Measurements from ENCODE around the gene MAD1L1. TPM values are rescaled to one million over a fixed set of nuclear protein-coding genes. Genes with fewer than 3 reads are reported as not detected.
"Not testable (repeated sequence)": the region's sequence is repeated elsewhere in the genome, so short reads cannot be mapped to it uniquely, and the experiment has no call there.

Gene MAD1L1
- total RNA-seq, 1 experiment from 2014 or later = 78.6 TPM

DNA sequence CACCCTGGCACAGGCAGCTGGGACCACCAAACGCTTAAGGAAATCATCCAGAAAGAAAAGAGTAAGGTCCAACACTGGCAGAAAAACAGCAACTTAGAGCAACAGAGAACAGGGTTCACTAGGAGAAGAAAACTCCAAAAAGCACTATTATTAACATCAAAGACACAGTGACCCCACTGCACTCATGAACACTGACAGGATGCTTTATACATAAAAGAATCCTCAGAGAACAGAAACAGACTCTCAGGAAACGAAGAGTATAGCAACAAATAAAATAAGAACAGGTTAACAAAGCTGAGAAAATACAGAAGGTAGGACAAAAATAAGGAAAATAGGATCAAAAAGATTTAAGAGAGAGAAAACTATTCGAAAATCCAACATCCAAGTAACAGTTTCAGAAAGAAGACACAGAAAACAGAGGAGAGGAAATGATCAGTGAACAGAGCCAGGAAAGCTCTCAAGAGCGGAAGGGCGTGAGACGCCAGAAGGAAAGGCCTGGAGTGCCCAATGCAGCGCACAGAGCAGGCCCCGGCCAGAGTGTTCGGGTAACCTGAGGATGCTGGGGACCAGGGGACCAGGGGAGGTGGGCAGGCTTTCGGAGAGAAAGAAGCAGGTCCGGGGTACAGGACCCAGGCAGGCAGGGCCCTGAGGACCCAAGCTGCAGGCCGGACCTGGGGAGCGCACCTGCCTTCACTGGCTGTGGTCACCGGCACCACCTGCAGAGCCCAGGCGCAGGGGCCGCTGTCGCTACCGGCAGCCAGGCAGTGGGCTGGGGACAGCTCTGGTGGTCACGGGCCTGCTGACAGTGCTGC is 258.2 kb downstream of the MAD1L1 start:
- DNase-seq (ENCODE audit: low read depth) = no peak

DNA sequence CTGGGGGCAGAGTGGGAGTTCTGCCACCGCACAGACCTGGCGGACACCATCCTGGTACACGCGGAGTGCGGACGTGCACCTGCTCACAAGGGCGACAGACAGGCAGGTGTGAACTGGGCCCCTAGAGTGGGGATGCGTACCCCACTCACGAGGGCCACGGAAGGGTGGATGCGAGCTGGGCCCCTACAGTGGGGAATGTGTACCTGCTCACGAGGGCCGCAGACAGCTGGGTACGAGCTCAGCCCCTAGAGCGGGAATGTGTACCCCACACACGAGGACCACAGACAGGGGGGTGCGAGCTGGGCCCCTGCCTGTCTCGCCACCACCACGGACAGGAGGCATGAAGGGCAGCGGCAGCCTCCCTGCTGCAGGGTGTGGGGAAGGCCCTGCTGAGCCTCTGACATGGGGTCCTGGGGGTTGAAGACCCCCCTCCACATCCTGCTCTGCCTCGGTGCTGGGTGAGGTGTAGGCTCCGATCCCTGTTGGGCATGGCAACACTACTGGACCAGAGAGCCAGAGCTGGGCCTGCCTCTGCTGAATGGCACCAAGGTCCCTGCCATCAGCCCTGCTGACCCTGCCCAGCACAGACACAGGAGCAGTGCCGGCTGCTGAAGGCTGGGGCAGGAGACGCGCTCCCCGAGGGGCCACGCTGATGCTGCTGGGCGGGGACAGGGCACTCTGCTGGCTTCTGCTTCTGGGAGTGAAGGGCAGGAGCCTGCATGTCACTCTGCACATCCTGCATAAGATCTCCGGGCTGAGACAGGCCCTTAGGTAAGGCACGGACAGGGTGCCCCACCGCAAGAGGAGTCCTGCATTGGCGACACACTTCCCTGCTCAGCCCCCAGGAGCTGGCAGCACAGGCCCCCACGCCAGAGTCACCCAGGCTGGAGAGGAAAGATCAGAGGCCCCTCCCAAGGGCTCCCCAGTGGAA is 259.2 kb downstream of the MAD1L1 start:
- no peak for DNase-seq (ENCODE audit: low read depth)

DNA sequence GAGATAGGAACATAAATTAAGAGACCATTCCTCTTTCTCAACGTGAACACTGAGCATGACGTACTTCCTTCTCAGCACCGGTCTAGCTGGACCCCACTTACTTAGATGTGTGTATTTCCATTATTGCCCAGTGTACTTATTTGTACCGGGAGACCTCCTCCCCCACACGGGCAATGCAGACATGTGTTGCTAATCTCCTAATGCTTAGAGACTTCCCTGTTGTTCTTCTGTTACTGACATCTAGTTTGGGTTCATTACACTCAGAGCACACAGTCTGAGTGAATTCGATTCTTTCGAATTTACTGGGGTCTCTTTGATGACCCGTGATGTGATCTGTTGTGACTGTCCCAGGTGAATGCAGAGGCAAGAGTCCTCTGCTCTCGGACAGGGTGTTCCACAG is 260.0 kb downstream of the MAD1L1 start:
- DNase-seq (ENCODE audit: low read depth) = no peak

- DNase-seq (ENCODE audit: low read depth) = no peak
Observed at GRCh38 chr7:1971946-1972654, 260.6 kb downstream of the MAD1L1 start.

- no peak for DNase-seq (ENCODE audit: low read depth)
Observed at GRCh38 chr7:1970895-1971294, 261.9 kb downstream of the MAD1L1 start.

DNA sequence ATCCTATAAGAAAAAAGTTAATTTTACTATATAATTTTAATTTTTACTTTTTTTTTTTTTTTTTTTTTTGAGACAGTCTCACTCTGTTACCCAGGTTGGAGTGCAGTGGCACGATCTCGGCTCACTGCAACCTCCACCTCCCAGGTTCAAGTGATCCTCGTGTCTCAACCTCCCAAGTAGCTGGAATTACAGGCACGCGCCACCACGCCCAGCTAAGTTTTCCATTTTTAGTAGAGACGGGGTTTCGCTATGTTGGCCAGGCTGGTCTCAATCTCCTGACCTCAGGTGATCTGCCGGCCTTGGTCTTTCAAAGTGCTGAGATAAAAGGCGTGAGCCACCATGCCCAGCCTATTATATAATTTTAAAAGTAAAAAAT is 262.5 kb downstream of the MAD1L1 start:
- not testable (repeated sequence) for DNase-seq (ENCODE audit: low read depth)

DNA sequence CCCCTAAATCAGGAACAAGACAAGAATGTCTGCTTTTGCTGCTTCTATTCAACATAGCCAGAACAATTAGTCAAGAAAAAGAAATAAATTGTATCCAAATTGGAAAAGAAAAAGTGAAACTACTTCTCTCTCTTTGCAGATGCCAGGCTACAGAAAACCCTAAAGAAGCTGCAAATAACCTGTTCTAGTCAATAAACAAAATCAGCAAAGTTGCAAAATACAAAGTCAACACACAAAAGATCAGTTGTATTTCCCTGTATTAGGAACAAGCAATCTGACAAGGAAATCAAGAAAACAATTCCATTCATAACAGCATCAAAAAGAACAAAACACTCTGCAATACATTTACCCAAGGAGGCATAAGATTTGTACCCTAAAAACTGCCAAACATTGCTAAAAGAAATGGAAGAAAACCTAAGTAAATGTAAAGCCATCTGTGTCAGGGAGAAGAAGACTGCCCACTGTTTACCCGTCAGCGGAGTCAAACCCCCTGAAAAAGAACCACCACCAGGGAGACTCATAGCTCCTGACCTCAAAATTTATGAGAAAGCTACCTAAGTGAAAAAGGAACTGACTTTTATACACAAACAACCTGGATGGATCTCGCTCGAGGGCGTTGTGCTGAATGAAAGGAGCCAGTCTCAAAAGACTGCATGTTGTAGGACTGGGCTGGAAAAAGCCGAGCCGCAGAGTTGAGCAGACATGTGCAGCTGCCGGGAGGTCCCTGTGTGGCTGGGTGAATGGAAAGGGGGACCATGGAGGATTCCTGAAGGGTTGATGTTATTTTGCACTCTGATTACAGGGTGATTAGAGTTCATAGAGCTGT is 263.1 kb downstream of the MAD1L1 start:
- no peak for DNase-seq (ENCODE audit: low read depth)

DNA sequence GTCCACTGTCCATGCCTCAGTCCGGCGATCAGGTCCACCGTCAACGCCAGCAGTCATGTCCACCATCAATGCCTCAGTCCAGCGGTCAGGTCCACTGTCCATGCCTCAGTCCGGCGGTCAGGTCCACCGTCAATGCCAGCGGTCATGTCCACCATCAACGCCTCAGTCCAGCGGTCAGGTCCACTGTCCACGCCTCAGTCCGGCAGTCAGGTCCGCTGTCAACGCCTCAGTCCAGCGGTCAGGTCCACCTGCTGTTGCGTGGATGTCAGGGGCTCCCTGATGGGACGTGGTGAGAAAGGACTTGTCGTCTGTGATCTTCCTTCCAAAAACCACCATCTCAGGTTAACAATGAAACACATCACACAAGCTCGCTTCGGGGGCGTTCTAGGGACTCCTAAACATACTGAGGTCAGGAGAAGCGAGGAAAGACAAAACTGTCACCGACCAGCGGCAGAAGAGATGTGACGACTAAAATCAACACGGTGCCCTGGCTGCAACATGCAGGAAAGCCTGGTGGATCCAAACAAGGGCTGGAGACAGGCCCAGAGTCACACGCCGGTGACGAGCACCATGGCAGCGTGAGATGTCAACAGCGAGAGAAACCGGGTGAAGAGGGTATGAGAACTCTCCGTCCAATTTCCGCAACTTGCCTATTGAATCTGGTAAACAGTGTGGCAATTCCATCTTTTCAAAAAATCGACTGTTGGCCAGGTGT is 264.2 kb downstream of the MAD1L1 start:
- no peak for DNase-seq (ENCODE audit: low read depth)

DNA sequence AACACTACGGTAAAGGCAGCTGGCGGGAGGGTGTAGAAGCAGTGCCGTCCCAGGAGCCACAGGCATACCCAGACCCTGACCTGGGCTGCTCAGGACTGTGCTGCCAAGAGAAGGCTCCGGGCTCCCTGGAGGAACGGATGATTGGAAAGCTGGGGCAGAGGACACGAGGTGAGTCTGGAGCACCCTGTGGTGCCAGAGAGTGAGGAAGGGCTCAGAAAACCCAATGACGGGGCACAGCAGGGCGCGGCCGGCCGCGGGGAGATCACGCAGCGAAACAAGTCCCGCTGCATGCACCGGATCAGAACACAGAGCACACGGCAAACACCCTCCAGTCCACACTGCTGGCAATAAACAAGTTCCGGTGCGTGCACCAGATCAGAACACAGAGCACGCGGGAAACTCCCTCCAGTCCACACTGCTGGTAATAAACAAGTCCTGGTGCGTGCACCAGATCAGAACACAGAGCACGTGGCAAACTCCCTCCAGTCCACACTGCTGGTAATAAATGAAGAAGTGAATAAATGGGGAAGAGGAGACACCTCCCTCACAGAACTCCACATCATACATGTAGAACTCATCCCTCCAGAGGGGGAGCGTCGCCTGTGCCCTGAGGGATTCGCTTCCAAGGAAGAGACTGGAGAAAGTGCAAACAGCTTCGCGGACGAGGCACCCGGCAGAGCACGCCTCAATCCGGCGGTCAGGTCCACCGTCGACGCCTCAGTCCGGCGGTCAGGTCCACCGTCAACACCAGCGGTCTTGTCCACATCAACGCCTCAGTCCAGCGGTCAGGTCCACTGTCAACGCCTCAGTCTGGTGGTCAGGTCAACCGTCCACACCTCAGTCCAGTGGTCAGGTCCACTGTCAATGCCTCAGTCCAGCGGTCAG is 265.0 kb downstream of the MAD1L1 start:
- DNase-seq (ENCODE audit: low read depth) = no peak

- DNase-seq (ENCODE audit: low read depth) = no peak
Observed at GRCh38 chr7:1966631-1967200, 266.0 kb downstream of the MAD1L1 start.

- no peak for DNase-seq (ENCODE audit: low read depth)
Observed at GRCh38 chr7:1965579-1966294, 267.0 kb downstream of the MAD1L1 start.

- no peak for DNase-seq (ENCODE audit: low read depth)
Observed at GRCh38 chr7:1964913-1965578, 267.7 kb downstream of the MAD1L1 start.

- DNase-seq (ENCODE audit: low read depth) = no peak
Observed at GRCh38 chr7:1964211-1964912, 268.4 kb downstream of the MAD1L1 start.

DNA sequence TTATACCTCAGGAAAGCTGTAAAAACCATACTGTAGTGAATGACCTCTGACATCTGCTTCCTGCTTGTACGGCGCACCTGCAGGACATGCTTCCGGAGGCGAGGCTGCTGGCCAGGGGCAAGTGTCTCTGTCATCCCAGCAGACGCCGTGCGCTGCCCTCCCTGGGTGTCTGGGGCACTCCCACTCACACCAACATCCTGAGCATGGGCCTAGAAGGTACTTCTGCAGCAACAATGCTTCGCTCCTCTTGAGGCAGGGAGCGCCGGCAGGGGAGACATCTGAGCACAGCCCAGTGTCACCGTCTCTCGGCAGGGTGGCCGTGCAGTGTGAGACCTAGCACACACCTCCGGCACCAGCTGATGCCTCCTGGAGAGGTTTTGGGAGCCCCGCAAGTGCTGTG is 269.2 kb downstream of the MAD1L1 start:
- no peak for DNase-seq (ENCODE audit: low read depth)

- peak; percentile 92 for DNase-seq (ENCODE audit: low read depth)
Observed at GRCh38 chr7:1961701-1962276, 271.0 kb downstream of the MAD1L1 start.

DNA sequence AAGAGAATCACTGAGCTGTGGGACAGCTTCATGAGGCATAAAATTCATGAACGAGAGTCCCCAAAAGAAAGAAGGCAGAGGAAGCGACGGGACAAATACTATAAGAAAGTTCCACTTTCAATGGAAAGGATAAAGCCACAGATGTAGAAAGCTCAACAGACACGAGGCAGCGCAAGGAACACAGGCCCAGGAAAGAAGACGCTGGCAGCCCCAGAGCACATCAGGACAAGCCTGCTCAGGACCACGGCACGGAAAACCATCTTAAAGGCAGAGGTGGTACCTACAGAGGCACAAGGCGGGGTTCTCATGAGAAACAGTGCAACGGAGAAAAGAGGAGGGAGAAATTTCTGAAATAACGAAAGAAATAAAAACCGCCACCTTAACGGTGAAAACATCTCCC is 273.4 kb downstream of the MAD1L1 start:
- DNase-seq (ENCODE audit: low read depth) = no peak

Measured in LHCN-M2 (cell line).